GM21526 (cell line): Measurements from ENCODE around the gene UGT1A1.

Experiments
- ATAC-seq: cut with Tn5 transposase; IDR thresholded peaks from one replicate; pipeline ENCODE4 v1.9.1; 2021; ENCODE audit warnings: moderate library complexity; ENCODE audit not compliant: unreplicated experiment, low FRiP score

Gene UGT1A1

GRCh38 chr2:233756429-233757081, 3.5 kb upstream of the UGT1A1 start:
- ATAC-seq = no peak

- ATAC-seq = no peak
Observed at GRCh38 chr2:233758141-233758540, 1.9 kb upstream of the UGT1A1 start.

DNA sequence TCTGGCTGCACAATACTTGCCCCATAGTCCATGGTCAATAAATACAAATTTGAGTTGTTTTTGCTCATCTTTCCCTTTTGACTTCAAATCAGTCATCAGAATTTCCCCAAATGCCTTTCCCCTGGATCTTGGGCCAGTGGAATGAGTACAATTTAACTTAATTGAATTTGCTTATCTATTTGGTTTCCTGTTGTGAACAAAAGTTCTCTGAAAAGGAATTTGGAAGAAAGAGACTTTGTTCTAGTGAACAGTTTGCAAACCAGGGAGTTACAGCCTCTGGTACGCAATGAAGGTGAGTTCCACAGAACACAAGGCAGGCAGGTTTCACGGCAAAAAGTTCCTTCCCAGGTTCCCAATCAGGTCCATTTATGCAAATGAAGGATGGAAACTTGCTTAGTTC, 1.2 kb upstream of the UGT1A1 start:
- no peak for ATAC-seq

DNA sequence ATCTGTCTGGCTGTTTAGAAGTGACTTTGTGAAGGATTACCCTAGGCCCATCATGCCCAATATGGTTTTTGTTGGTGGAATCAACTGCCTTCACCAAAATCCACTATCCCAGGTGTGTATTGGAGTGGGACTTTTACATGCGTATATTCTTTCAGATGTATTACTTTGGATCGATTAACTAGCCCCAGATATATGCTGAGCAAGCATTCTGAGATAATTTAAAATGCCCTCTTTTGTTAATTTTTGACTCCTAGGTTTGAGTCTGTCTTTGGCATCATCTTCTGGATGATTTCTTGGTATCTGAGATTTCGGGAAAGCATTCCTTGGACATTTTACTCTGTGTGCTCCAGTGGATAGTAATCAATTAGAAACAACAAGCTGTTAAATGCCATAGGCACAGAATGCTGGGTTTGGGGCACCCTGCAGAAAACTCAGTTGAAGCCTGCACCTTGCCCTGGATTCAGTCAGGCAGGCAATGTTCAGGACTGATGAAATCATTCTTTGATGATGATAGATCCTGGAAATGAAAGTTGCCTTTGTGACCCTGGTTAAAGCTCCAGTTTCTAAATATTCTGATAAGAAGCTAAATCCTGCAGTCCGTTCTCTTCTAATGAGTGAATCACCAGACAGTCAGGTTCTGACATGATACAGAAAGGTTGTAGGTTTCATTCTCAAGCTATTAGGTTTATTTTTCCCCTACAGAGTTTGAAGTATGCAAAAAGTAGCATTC, 1.1 kb downstream of the UGT1A1 start:
- ATAC-seq = no peak

GRCh38 chr2:233764264-233764663, 4.2 kb downstream of the UGT1A1 start:
- ATAC-seq = no peak

- ATAC-seq = no peak
Observed at GRCh38 chr2:233764761-233765160, 4.7 kb downstream of the UGT1A1 start.

GRCh38 chr2:233766416-233766815, 6.3 kb downstream of the UGT1A1 start:
- no peak for ATAC-seq

GRCh38 chr2:233768076-233768475, 8.0 kb downstream of the UGT1A1 start:
- no peak for ATAC-seq

DNA sequence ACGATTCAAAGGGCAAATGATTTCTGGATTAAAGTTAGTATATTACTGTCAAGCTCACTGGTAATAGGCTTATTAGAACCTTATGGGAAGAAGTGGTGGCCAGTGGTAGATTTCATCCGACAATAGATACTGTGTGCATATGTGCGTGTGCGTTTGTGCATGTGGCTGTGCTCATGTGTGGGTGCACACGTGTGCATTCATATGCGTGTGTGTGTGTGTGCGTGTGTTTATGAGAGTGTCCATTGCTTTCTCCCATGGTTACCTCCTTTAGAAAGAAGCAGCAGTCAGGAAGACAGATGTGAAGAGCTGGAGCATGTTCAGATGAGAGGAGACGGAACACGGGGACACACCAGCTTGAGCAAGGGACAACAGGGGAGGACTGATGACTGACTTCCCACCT, 9.2 kb downstream of the UGT1A1 start:
- no peak for ATAC-seq

GRCh38 chr2:233772153-233772552, 12.1 kb downstream of the UGT1A1 start:
- no peak for ATAC-seq

DNA sequence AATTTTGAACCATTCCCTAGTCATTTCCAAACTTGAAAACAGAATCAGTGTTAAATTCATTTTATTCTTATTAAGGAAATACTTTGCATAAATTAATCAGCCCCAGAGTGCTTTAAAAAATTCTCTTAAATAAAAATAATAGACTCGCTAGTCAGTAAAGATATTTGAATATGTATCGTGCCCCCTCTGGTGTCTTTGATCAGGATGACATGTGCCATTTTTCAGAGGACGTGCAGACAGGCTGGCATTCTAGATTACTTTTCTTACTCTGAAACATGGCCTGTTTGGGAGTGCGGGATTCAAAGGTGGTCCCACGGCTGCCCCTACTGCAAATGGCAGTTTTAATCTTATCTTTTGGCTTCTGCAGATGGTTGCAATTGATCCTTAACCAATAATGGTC, 12.5 kb downstream of the UGT1A1 start:
- no peak for ATAC-seq

GRCh38 chr2:233773854-233774253, 13.8 kb downstream of the UGT1A1 start:
- no peak for ATAC-seq

GRCh38 chr2:233775414-233775813, 15.3 kb downstream of the UGT1A1 start:
- ATAC-seq = no peak

GRCh38 chr2:233778030-233778429, 18.0 kb downstream of the UGT1A1 start, which contains the start of gene MROH2A:
Gene MROH2A (plus strand): TSS chr2:233778330. CDS start chr2:233779359, 1,029 bp downstream.
- no peak for ATAC-seq

DNA sequence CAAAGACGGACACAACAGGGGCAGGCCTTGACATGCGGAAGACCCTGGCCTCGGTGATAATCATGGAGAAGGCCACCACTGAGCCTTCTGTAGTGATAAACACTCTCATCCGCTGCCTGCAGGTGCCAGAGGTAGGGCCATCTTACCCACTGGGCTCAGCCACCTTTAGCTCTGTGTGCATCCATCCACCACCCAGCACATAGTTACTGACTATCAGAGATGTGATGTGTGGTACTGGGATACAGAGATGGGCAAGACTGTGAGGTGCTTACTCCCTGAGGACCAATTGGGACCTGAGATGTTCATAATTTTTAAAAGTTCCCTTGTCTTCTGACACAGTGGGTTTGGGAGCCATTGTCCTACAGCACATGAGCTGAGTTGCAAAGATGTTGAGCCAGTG, 19.7 kb downstream of the UGT1A1 start:
- ATAC-seq = no peak

DNA sequence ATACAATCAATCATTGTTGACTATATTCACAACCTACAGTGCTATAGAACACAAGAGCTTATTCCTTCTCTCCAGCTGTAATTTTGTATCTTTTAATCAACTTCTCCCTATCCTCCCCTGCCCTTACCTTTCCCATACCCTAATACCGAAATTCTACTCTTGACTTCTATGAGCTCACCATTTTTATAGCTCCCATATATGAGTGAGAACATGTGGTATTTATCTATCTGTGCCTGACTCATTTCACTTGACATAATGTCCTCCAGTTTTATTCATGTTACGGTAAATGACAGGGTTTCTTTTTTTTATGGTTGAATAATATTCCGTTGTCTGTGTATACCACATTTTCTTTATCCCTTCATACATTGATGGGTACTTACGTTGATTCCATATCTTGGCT, 20.7 kb downstream of the UGT1A1 start:
- no peak for ATAC-seq

DNA sequence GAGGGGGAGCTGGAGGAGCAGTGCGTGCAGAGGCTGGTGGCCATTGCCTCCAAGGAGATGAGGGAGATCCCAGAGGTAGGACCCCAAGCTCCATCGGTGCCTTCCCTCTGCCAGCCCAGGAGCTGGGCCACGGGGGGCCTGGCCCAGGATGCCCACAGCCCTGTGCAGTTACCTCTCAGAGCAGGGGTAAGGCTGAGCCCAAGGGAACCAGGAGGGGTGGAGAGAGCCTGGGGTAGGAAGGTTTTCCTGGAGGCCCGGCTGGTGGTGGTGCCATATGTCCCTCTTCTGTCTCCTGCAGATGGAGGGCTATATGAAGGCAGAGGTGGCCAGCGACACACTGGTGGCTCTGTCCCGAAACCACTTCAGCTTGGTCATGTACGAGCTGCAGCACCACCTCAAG, 29.5 kb downstream of the UGT1A1 start:
- no peak for ATAC-seq

DNA sequence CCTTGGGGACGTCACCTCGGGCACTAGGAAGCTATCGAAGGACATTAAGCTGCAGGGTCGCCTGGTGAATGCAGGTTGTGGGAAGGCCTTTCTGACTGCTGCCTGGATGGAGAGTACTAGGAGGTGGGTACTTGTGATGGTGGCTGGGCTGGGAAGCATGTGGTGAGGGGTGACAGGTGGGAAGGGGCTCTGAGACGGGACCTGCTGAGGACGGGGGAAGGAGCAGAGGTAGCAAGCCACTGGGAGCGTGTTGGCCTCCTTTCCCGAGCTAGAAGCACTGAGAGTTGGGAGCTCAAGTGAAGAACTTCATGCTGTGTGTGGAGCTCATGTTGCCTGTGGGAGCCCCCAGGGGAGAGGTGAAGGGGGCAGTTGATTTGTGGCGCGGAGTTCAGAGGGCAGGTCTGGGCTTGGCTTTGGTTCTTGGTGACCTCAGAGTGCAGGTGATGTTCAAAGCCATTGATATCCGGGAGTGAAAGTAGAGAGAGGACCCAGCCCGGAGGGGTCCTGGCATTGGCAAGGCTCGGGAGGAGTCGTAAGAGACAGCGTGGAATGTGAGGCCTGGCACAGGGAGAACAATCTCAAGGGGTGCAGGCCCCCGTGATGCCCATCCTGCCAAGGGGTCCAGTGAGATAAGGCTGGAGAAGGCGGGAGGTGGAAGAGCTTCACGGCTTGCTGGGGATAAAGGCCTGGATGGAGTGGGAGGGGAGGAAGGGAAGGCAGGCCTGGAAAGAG, 31.2 kb downstream of the UGT1A1 start:
- no peak for ATAC-seq

DNA sequence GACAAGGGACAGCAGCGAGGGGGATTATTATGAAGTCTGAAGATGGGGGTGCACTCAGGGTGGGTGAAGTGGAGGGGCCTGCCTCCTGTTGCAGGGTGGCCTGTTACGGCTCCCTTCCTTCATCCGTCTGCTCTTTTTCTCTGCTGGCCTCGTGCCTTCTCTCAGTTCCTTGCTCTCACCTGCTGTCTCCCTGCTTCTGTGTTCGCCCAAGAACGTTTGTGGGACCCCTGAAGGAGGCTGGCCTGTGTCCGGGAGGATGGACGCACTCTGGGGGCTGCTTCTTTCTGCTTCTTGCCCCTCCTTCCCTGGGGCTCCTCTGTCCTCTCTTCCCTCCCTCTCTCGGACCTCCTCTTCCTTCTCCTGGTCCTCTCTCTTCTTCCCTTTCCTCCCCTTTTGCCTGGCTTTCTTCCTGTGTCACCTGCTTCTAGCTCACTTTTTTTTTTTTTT, 31.8 kb downstream of the UGT1A1 start:
- no peak for ATAC-seq

DNA sequence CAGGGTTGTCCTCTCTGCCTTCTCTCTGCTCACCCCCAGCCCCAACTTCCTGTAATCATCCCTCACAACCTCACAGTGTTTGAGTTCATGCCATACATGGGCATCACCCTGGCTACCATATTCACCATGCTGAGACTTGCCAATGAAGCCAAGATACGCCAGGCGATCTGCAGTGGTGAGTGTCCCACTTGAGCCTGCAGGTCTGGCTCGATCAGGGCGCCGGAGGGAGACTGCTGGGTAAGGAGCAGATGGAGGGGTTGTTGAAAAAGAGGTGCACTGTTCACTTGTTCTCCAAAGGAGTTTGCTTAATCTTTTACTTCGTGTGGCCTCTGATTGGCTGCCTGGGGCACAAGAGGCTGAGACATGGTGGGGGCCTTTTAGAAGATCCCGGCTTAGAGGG, 32.6 kb downstream of the UGT1A1 start:
- no peak for ATAC-seq

DNA sequence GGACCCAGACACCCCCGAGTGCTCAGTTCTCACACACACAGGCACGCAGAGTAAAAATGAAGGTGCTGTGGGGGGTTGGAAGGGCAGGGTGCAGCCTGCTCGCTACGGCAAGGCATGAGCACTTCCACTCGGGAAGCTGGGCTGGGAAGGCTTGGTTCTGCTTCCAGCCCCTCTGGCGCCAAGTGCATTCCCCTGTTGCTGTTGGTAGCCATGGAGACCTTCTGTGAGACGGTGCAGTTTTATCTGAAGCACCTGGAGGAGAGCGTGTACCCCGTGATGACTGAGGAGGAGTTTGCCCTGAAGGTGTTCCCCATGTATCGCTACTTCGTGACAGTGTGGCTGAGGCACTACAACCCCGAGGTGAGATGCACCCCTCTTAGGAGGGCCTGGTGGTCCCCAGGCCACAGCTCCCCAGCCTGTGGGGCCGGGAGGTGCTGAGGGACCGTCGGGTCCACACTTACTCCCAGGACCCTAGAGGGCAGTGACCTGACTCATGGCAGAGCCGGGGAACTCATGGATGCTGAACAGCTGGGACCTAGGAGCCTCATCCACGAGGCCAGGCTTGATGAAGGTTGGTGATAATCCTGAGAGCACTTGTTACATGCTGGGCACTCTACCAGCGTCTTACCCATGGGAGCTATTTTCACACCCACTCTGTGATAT, 33.5 kb downstream of the UGT1A1 start:
- ATAC-seq = no peak
